Stimulated activated CD4-positive, alpha-beta T cell treated with anti-CD3 and anti-CD28 coated beads, Interleukin-15, amount 100 ng/mL, for 48 hours (primary cell): ENCODE measurements around the gene ORAI1.
"Not testable (repeated sequence)": the region's sequence is repeated elsewhere in the genome, so short reads cannot be mapped to it uniquely, and the experiment has no call there.

Experiments used
- DNase-seq, 2 donors: peaks; one replicate each; pipeline ENCODE4 v3.0.0-alpha.2; 2020; ENCODE audit warnings: low read depth in 2 of 2

ORAI1 gene

DNA sequence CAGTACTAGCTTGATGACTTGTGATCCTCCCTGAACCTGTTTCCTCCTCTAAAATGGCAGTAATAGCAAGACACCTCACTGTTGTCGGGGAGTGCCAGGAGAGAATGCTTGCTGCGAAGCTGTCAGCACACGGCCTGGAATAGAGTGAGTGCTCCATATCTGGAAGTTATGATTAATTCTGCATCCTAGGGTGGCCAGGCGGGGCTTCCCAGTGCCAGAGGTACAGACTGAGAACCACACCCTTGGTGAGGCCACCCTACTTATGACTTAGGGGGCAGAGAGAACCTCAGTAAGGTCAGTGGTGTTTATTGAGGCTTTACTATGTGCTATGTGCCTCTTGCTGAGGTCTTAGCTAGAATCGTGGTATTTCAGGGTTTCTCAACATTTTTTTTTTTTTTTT lies 23.0 kb downstream of the ORAI1 start:
- no peak for DNase-seq

DNA sequence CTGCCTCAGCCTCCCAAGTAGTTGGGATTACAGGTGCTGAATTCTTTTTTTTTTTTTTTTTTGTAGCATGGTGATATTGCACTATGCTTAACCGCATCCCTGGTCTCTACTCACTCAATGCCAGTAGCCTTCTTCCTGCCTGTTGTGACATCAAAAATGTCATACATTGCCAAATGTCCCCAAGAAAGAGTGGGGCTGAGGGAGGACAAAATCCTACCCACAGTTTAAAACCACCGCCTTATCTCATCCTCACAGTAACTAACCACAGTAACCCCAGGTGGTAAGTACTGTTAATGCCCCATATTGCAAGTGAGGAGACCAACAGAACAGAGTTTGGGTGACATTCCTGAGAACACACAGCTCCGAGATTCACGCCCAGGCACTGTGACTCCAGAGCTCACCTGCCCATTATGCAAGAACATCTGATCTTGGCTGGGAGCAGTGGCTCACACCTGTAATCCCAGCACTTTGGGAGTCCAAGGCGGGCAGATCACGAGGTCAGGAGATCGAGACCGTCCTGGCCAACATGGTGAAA lies 23.6 kb downstream of the ORAI1 start:
- DNase-seq, result no peak

GRCh38 chr12:121651320-121651719 lies 25.0 kb downstream of the ORAI1 start:
- DNase-seq, result no peak

DNA sequence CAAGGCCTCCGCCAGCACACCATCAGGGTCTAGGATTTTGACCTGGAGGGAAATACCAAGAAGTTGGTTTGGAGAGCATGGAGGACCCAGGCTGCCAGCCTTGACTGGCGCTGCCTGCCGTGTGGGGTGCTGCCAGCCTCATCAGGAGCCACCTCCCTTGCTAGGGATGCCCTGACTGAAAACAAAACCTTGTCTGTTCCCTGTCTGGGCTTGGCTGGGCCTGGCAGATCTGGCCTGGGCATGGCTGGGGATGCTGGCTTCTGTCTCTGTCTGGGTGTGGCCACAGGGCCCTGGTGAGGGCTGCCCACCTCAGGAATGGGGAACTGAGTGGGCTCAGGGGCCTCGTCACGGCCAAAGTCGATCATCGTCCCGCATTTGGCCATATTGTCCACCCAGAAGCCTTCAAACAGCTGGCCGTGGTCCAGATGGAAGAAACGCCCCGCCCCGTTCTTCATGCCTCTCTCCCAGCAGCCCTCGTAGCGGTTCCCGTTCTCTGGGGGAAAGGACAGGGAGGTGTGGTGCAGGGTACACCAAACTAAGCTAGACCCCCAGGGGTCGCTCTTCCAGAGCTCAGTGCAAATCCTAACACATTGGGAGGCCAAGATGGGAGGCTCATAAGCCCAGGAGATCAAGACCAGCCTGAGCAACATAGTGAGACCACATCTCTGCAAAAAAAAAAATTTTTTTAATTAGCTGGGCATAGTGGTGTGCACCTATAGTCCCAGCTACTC lies 26.6 kb downstream of the ORAI1 start:
- no peak for DNase-seq

GRCh38 chr12:121653999-121654398 lies 27.7 kb downstream of the ORAI1 start:
- no peak for DNase-seq

DNA sequence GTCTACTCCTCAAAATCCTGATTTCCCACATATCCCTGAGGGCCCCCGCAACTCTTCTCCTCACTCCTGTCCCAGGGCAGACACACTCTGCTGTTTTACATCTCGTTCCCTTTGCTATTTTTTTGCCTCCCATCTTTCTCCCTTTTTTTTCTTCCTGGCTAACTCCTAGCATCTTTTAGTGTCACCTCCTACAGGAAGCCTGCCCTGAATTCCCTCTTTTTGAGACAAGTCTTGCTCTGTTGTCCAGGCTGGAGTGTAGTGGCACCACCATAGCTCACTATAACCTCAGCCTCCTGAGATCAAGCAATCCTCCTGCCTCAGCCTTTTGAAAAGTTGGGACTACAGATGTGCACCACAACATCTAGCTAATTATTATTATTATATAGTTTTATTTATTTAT lies 29.8 kb downstream of the ORAI1 start:
- DNase-seq, result no peak

DNA sequence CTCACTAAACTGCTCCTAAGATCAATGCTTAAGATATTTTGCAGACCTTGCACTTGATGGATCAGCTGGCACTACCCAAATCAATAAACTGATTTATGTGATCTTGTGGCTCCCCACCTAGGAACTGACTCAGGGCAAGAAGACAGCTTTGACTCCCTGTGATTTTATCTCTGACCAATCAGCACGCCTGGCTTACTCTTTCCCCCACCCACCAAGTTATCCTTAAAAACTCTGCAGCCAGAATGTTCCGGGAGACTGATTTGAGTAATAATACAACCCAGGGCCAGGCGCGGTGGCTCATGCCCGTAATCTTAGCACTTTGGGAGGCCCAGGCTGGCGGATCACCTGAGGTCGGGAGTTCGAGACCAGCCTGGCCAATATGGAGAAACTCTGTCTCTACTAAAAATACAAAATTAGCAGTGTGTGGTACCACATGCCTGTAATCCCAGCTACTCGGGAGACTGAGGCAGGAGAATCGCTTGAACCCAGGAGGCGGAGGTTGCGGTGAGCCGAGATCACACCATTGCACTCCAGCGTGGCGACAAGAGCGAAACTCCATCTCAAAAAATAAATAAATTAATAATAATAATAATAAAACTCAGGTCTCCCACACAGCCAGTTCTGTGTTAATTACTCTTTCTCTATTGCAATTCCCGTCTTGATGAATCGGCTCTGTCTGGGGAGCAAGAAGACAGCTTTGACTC lies 31.1 kb downstream of the ORAI1 start:
- DNase-seq, result peak in 1 of 2 donors; percentile 19

GRCh38 chr12:121661353-121662105 lies 35.2 kb downstream of the ORAI1 start:
- DNase-seq, result not testable (repeated sequence)

GRCh38 chr12:121663610-121663929 lies 37.2 kb downstream of the ORAI1 start:
- no peak for DNase-seq

GRCh38 chr12:121666829-121667228 lies 40.5 kb downstream of the ORAI1 start:
- DNase-seq, result not testable (repeated sequence)

DNA sequence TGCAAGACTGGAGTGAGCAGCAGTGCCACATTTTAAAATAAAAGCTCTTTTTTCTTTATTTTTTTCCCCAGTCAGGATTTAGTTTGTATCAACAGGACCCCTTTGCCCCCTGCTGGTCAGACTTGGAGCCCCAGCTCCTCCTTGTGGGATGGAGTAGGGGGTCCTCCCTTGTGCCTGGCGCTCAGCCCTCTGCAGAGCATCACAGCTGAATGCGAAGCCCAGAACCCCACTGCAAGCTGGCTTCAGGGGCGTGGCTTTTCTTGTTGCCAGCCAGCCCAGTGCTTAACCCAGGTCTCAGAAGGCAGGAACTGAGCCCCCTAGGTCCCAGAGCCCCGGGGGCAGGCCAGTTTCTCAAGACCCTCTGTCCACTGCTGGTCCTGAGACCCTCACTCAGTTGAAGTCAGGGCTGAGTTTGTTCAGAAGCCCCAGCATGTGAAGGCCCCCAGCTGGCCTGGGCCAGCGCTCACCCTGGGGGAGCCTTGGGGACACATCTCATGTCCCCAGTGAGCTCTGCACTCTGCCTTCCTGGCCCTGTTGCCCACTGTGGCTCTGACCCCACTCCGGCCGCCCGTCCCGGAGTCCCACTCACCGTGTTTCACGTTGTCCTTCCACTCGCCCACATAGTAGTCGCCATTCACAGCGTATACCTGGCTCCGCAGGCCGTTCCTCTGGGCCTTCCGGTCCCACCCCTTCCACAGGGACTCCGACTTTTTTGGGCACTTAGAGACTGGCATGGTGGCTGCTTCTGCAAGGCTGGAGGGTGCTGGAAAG lies 42.6 kb downstream of the ORAI1 start:
- peak; percentile 25 to 43 for DNase-seq

DNA sequence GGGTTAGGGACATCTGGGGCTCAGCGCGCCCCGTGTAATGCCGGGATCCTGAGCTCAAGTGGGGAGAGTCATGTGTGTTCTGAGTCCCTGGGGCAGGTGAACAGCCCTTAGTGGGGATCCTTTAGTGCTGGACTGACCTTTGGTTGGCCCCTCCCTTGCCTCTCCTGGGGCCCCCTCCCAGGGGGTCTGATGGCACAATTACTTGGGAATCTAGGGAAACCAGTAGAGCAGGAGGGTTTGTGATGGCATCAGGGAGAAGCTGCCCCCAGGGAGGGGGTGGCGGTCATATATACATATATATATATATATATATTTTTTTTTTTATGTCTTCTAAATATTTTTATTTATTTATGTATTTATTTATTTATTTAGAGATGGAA lies 43.2 kb downstream of the ORAI1 start, which contains the start of gene MORN3:
Gene MORN3, minus strand, starts transcription at position 134 of the 380 bp plus-strand sequence. CDS start 171 bp downstream, outside the sequence.
- DNase-seq, result no peak

DNA sequence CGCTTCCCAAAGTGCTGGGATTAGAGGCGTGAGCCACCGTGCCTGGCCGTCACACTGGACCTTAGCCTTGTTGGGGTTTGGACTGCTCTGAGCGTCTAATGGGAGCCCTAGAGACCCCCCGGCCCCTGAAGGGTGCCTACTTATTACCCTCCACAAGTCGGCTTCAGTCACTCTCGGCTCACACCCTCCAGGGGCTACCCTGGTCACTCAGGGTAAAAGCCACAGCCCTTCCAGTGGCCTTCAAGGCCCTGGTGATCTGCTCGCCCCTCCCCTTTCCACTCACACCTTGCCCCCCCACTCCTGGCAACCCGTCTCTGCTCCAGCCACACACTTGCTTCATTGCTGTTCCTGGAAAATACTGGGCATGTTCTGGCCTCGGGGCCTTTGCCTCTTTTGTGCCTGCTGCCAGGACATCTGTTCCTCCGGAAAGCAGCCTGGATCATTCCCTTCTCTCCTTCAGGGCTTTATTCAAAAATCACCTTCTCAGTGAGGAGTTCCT lies 46.7 kb downstream of the ORAI1 start:
- DNase-seq, result no peak

DNA sequence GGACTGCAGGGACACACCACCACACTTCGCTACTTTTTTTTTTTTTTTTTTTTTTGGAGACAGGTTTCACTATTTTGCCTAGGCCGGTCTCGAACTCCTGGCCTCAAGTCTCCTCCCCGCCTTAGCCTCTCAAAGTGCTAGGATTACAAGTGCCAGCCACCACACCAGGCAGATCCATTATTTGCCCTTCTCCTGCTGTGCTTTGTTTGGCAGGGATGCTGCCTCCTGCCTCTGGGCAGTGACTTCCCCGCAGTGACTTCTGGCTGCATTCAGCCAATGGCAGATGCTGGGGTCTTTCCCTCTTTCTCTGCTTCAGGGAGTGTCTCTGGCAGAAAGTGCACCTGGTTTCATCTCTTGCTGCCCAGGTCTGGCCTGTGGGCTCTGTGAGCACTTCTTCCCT lies 49.9 kb downstream of the ORAI1 start:
- no peak for DNase-seq

- no peak for DNase-seq
These were observed 52.0 kb downstream of the ORAI1 start for GRCh38 chr12:121678305-121678704.

DNA sequence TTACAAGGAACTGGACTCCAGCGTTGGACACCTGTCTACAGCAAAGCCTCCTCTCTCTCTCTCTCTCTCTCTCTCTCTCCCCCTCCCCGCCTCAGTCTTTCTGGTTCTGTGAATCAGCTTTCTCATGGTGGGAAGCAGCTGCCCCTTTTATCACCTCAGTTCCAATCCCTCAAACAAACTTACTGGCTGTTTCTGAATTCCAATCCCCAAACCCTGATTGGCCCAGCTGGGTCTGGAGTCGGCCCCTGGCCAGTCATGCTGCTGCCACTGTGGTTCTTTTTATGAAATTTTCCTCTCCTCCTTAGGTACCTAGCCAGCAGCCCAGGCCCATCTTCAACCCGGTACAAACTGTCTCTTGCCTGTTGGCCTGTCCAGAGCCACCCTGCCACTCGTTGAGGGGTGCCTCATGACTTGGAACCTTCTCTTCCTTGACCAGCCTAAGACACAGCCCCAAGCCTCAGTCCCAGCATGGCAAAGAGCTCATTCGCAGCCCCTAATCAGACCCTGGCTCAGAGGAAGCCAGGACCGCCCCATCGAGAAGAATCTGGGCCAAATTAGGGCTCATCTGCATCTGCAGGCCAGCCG lies 52.5 kb downstream of the ORAI1 start:
- no peak for DNase-seq

GRCh38 chr12:121679661-121680197 lies 53.4 kb downstream of the ORAI1 start:
- DNase-seq, result not testable (repeated sequence)

- DNase-seq, result no peak
These were observed 62.6 kb downstream of the ORAI1 start for GRCh38 chr12:121688966-121689365.

DNA sequence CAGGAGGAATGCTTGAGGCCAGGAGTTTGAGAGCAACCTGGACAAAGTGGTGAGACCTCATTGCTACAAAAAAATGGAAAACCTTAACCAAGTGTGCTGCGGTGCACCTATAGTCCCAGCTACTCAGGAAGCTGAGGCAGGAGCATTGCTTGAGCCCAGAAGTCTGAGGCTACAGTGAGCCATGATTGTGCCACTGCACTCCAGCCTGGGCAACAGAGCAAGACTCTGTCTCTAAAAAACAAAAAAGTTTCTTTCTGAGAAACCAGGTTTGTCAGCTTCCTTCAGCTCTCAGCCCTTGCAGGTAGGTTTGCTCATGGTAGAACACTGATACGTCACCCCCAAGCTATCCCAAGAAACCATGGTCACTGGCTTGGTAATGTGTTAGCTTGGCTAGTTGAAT lies 63.1 kb downstream of the ORAI1 start:
- DNase-seq, result no peak
